ENCODE measurements around the gene MACROD1. TPM values are rescaled to one million over a fixed set of nuclear protein-coding genes. Genes with fewer than 3 reads are reported as not detected.

Gene MACROD1
- total RNA-seq, 1 donor from 2014 or later = 39.4 TPM

GRCh38 chr11:64132191-64132771, 33.6 kb downstream of the MACROD1 start:
- H3K27ac Mint-ChIP-seq = peak overlapping the region; percentile 66
- H3K4me3 Mint-ChIP-seq = no peak overlapping the region
- H3K9me3 Mint-ChIP-seq = no peaks in the 10 kb centered on the region
- no peaks in the 10 kb centered on the region for H3K27me3 Mint-ChIP-seq (ENCODE audit: low read depth)
- no peak for DNase-seq (ENCODE audit: low spot score in 2 of 2, unreplicated experiment in 2 of 2)
- H3K36me3 Mint-ChIP-seq = no peaks in the 10 kb centered on the region
- H3K4me1 Mint-ChIP-seq = peaks cover 13% of the 10 kb centered on the region
- TF ChIP-seq CTCF (IDR thresholded peaks at IDR 0.05; ENCODE audit: unreplicated experiment) = no peak

GRCh38 chr11:64131683-64132190, 34.2 kb downstream of the MACROD1 start:
- no peak for TF ChIP-seq CTCF (IDR thresholded peaks at IDR 0.05; ENCODE audit: unreplicated experiment)
- H3K27me3 Mint-ChIP-seq (ENCODE audit: low read depth) = no peaks in the 10 kb centered on the region
- no peak overlapping the region for H3K4me3 Mint-ChIP-seq
- no peaks in the 10 kb centered on the region for H3K36me3 Mint-ChIP-seq
- DNase-seq (ENCODE audit: low spot score in 2 of 2, unreplicated experiment in 2 of 2) = no peak
- peaks cover 13% of the 10 kb centered on the region for H3K4me1 Mint-ChIP-seq
- no peaks in the 10 kb centered on the region for H3K9me3 Mint-ChIP-seq
- peak overlapping the region; percentile 66 for H3K27ac Mint-ChIP-seq

DNA sequence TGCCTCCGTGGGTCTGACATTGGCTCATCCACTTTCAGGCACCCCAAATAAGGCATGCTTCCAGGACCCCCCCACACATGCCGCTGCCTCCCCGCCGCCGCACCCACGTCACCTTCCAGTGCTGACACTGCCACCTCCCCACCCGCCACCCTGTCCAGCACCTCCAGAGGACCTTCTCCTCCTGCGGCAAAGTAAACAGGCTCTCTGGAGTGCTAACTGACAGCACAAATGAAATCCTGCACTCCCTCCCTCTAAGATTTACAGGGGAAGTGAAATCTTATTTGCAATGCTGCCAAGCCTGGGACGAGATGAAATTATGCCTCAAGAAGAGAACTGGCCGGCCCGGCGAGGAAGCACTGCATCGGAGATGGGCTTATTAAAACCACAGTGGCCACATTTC, 35.3 kb downstream of the MACROD1 start:
- Mint-ChIP-seq H3K27ac (no peak overlapping the region), H3K27me3 (ENCODE audit: low read depth) (no peaks in the 10 kb centered on the region), H3K4me3 (no peak overlapping the region), H3K36me3 (no peaks in the 10 kb centered on the region), H3K9me3 (no peaks in the 10 kb centered on the region), H3K4me1 (peaks cover 13% of the 10 kb centered on the region)
- TF ChIP-seq CTCF (IDR thresholded peaks at IDR 0.05; ENCODE audit: unreplicated experiment) = no peak
- no peak for DNase-seq (ENCODE audit: low spot score in 2 of 2, unreplicated experiment in 2 of 2)

GRCh38 chr11:64129403-64129802, 36.5 kb downstream of the MACROD1 start:
- Mint-ChIP-seq H3K4me1 (peaks cover 17% of the 10 kb centered on the region), H3K27me3 (ENCODE audit: low read depth) (no peaks in the 10 kb centered on the region), H3K9me3 (no peaks in the 10 kb centered on the region), H3K4me3 (no peak overlapping the region), H3K36me3 (no peaks in the 10 kb centered on the region), H3K27ac (no peak overlapping the region)
- no peak for DNase-seq (ENCODE audit: low spot score in 2 of 2, unreplicated experiment in 2 of 2)
- no peak for TF ChIP-seq CTCF (IDR thresholded peaks at IDR 0.05; ENCODE audit: unreplicated experiment)

- TF ChIP-seq CTCF (IDR thresholded peaks at IDR 0.05; ENCODE audit: unreplicated experiment) = no peak
- H3K36me3 Mint-ChIP-seq = no peaks in the 10 kb centered on the region
- no peaks in the 10 kb centered on the region for H3K9me3 Mint-ChIP-seq
- H3K27me3 Mint-ChIP-seq (ENCODE audit: low read depth) = no peaks in the 10 kb centered on the region
- H3K27ac Mint-ChIP-seq = no peak overlapping the region
- DNase-seq (ENCODE audit: low spot score in 2 of 2, unreplicated experiment in 2 of 2) = no peak
- H3K4me3 Mint-ChIP-seq = no peak overlapping the region
- H3K4me1 Mint-ChIP-seq = peaks cover 22% of the 10 kb centered on the region
These were observed 37.5 kb downstream of the MACROD1 start for GRCh38 chr11:64128255-64129006.

All from mesothelial cell of epicardium (in vitro differentiated cells).